ENCODE measurements around the gene INPP5A.

Gene INPP5A

GRCh38 chr10:132689721-132690360 lies 152.3 kb downstream of the INPP5A start:
- H3K27me3 Mint-ChIP-seq (ENCODE audit: low read depth): no peaks in the 10 kb centered on the region
- peaks cover 39% of the 10 kb centered on the region for H3K9me3 Mint-ChIP-seq
- H3K4me1 Mint-ChIP-seq: no peaks in the 10 kb centered on the region
- TF ChIP-seq CTCF (IDR thresholded peaks at IDR 0.05; ENCODE audit: unreplicated experiment in 3 of 3): no peak
- H3K27ac Mint-ChIP-seq: no peak overlapping the region
- H3K36me3 Mint-ChIP-seq (ENCODE audit: low read depth): peaks cover 51% of the 10 kb centered on the region
- no peak overlapping the region for H3K4me3 Mint-ChIP-seq

- Mint-ChIP-seq H3K4me3 (no peak overlapping the region), H3K36me3 (ENCODE audit: low read depth) (peaks cover 55% of the 10 kb centered on the region), H3K27ac (no peak overlapping the region), H3K9me3 (peaks cover 45% of the 10 kb centered on the region), H3K4me1 (no peaks in the 10 kb centered on the region), H3K27me3 (ENCODE audit: low read depth) (no peaks in the 10 kb centered on the region)
- no peak for TF ChIP-seq CTCF (IDR thresholded peaks at IDR 0.05; ENCODE audit: unreplicated experiment in 3 of 3)
Measured at GRCh38 chr10:132690401-132690800, 152.8 kb downstream of the INPP5A start.

- Mint-ChIP-seq H3K27ac (no peak overlapping the region), H3K36me3 (ENCODE audit: low read depth) (peaks cover 55% of the 10 kb centered on the region), H3K4me1 (no peaks in the 10 kb centered on the region), H3K27me3 (ENCODE audit: low read depth) (no peaks in the 10 kb centered on the region), H3K9me3 (peaks cover 49% of the 10 kb centered on the region), H3K4me3 (no peak overlapping the region)
- TF ChIP-seq CTCF (IDR thresholded peaks at IDR 0.05; ENCODE audit: unreplicated experiment in 3 of 3): no peak
Measured at GRCh38 chr10:132690821-132691610, 153.4 kb downstream of the INPP5A start.

GRCh38 chr10:132691711-132692153 lies 154.1 kb downstream of the INPP5A start:
- Mint-ChIP-seq H3K9me3 (peaks cover 49% of the 10 kb centered on the region), H3K27ac (no peak overlapping the region), H3K4me3 (no peak overlapping the region), H3K4me1 (no peaks in the 10 kb centered on the region), H3K27me3 (ENCODE audit: low read depth) (no peaks in the 10 kb centered on the region), H3K36me3 (ENCODE audit: low read depth) (peaks cover 55% of the 10 kb centered on the region)
- TF ChIP-seq CTCF (IDR thresholded peaks at IDR 0.05; ENCODE audit: unreplicated experiment in 3 of 3): no peak

- TF ChIP-seq CTCF (IDR thresholded peaks at IDR 0.05; ENCODE audit: unreplicated experiment in 3 of 3): no peak
- Mint-ChIP-seq H3K36me3 (ENCODE audit: low read depth) (peaks cover 57% of the 10 kb centered on the region), H3K4me1 (no peaks in the 10 kb centered on the region), H3K27me3 (ENCODE audit: low read depth) (no peaks in the 10 kb centered on the region), H3K27ac (no peak overlapping the region), H3K4me3 (no peak overlapping the region), H3K9me3 (peaks cover 49% of the 10 kb centered on the region)
Measured at GRCh38 chr10:132692311-132692710, 154.7 kb downstream of the INPP5A start.

All from nephron (organoid).